Measurements from ENCODE around the gene SAMHD1.
"Not testable (repeated sequence)": the region's sequence is repeated elsewhere in the genome, so short reads cannot be mapped to it uniquely, and the experiment has no call there.

SAMHD1 gene

GRCh38 chr20:36906086-36906485 lies 45.4 kb downstream of the SAMHD1 start:
- H3K4me1 ChIP-seq (ENCODE audit: control insufficient read depth in 1 of 2, insufficient read depth in 2 of 2, low read length in 2 of 2); H3K27ac ChIP-seq (ENCODE audit: low read length); H3K4me3 ChIP-seq (ENCODE audit: low read depth in 1 of 2, low read length in 2 of 2); H3K27me3 ChIP-seq (ENCODE audit: low read depth, low read length); H3K9me3 ChIP-seq (ENCODE audit: control insufficient read depth in 1 of 2, low read length in 2 of 2): not testable (repeated sequence)
- peaks cover 30 to 52% of the 10 kb centered on the region in 2 donors for H3K36me3 ChIP-seq (ENCODE audit: control insufficient read depth in 1 of 2, insufficient read depth in 2 of 2, low read length in 2 of 2)

- H3K27me3 ChIP-seq (ENCODE audit: low read depth, low read length); H3K4me1 ChIP-seq (ENCODE audit: control insufficient read depth in 1 of 2, insufficient read depth in 2 of 2, low read length in 2 of 2); H3K9me3 ChIP-seq (ENCODE audit: control insufficient read depth in 1 of 2, low read length in 2 of 2); H3K4me3 ChIP-seq (ENCODE audit: low read depth in 1 of 2, low read length in 2 of 2); H3K27ac ChIP-seq (ENCODE audit: low read length): not testable (repeated sequence)
- H3K36me3 ChIP-seq (ENCODE audit: control insufficient read depth in 1 of 2, insufficient read depth in 2 of 2, low read length in 2 of 2), result peaks cover 30 to 53% of the 10 kb centered on the region in 2 donors
These were observed 45.9 kb downstream of the SAMHD1 start for GRCh38 chr20:36905566-36905965.

- Histone ChIP-seq H3K36me3 (ENCODE audit: control insufficient read depth in 1 of 2, insufficient read depth in 2 of 2, low read length in 2 of 2) (peaks cover 30 to 53% of the 10 kb centered on the region in 2 donors), H3K27me3 (ENCODE audit: low read depth, low read length) (no peaks in the 10 kb centered on the region), H3K4me1 (ENCODE audit: control insufficient read depth in 1 of 2, insufficient read depth in 2 of 2, low read length in 2 of 2) (no peaks in the 10 kb centered on the region), H3K9me3 (ENCODE audit: control insufficient read depth in 1 of 2, low read length in 2 of 2) (no peaks in the 10 kb centered on the region), H3K27ac (ENCODE audit: low read length) (no peak overlapping the region), H3K4me3 (ENCODE audit: low read depth in 1 of 2, low read length in 2 of 2) (no peak overlapping the region)
These were observed 46.8 kb downstream of the SAMHD1 start for GRCh38 chr20:36904690-36905089.

- peaks cover 73 to 74% of the 10 kb centered on the region in 2 donors for H3K36me3 ChIP-seq (ENCODE audit: control insufficient read depth in 1 of 2, insufficient read depth in 2 of 2, low read length in 2 of 2)
- H3K9me3 ChIP-seq (ENCODE audit: control insufficient read depth in 1 of 2, low read length in 2 of 2), result no peaks in the 10 kb centered on the region
- H3K4me1 ChIP-seq (ENCODE audit: control insufficient read depth in 1 of 2, insufficient read depth in 2 of 2, low read length in 2 of 2), result no peaks in the 10 kb centered on the region
These were observed 56.5 kb downstream of the SAMHD1 start for GRCh38 chr20:36895036-36895435.

GRCh38 chr20:36893801-36894200 lies 57.7 kb downstream of the SAMHD1 start:
- Histone ChIP-seq H3K36me3 (ENCODE audit: control insufficient read depth in 1 of 2, insufficient read depth in 2 of 2, low read length in 2 of 2) (peaks cover 70 to 74% of the 10 kb centered on the region in 2 donors), H3K4me1 (ENCODE audit: control insufficient read depth in 1 of 2, insufficient read depth in 2 of 2, low read length in 2 of 2) (no peaks in the 10 kb centered on the region), H3K27me3 (ENCODE audit: low read depth, low read length) (no peaks in the 10 kb centered on the region)

More at GRCh38 chr20:36895036-36895435, 56.5 kb downstream of the SAMHD1 start:
- H3K27me3 ChIP-seq (ENCODE audit: low read depth, low read length), result no peaks in the 10 kb centered on the region
- no peak overlapping the region for H3K4me3 ChIP-seq (ENCODE audit: low read depth in 1 of 2, low read length in 2 of 2)
- H3K27ac ChIP-seq (ENCODE audit: low read length), result no peak overlapping the region

GRCh38 chr20:36891211-36891610 lies 60.3 kb downstream of the SAMHD1 start:
- H3K4me3 ChIP-seq (ENCODE audit: low read depth in 1 of 2, low read length in 2 of 2), result no peak overlapping the region
- H3K36me3 ChIP-seq (ENCODE audit: control insufficient read depth in 1 of 2, insufficient read depth in 2 of 2, low read length in 2 of 2), result peaks cover 51 to 54% of the 10 kb centered on the region in 2 donors
- no peaks in the 10 kb centered on the region for H3K27me3 ChIP-seq (ENCODE audit: low read depth, low read length)
- no peaks in the 10 kb centered on the region for H3K9me3 ChIP-seq (ENCODE audit: control insufficient read depth in 1 of 2, low read length in 2 of 2)
- H3K27ac ChIP-seq (ENCODE audit: low read length), result no peak overlapping the region
- peaks cover 0 to 7% of the 10 kb centered on the region in 2 donors for H3K4me1 ChIP-seq (ENCODE audit: control insufficient read depth in 1 of 2, insufficient read depth in 2 of 2, low read length in 2 of 2)

More at GRCh38 chr20:36893801-36894200, 57.7 kb downstream of the SAMHD1 start:
- H3K4me3 ChIP-seq (ENCODE audit: low read depth in 1 of 2, low read length in 2 of 2), result no peak overlapping the region
- no peak overlapping the region for H3K27ac ChIP-seq (ENCODE audit: low read length)
- H3K9me3 ChIP-seq (ENCODE audit: control insufficient read depth in 1 of 2, low read length in 2 of 2), result no peaks in the 10 kb centered on the region

- Histone ChIP-seq H3K9me3 (ENCODE audit: control insufficient read depth in 1 of 2, low read length in 2 of 2) (no peaks in the 10 kb centered on the region), H3K36me3 (ENCODE audit: control insufficient read depth in 1 of 2, insufficient read depth in 2 of 2, low read length in 2 of 2) (peaks cover 45 to 51% of the 10 kb centered on the region in 2 donors), H3K4me3 (ENCODE audit: low read depth in 1 of 2, low read length in 2 of 2) (no peak overlapping the region), H3K27me3 (ENCODE audit: low read depth, low read length) (no peaks in the 10 kb centered on the region), H3K4me1 (ENCODE audit: control insufficient read depth in 1 of 2, insufficient read depth in 2 of 2, low read length in 2 of 2) (peaks cover 0 to 7% of the 10 kb centered on the region in 2 donors), H3K27ac (ENCODE audit: low read length) (no peak overlapping the region)
These were observed 60.9 kb downstream of the SAMHD1 start for GRCh38 chr20:36890586-36890985.

- Histone ChIP-seq H3K4me1 (ENCODE audit: control insufficient read depth in 1 of 2, insufficient read depth in 2 of 2, low read length in 2 of 2) (peaks cover 0 to 7% of the 10 kb centered on the region in 2 donors), H3K9me3 (ENCODE audit: control insufficient read depth in 1 of 2, low read length in 2 of 2) (no peaks in the 10 kb centered on the region), H3K27me3 (ENCODE audit: low read depth, low read length) (no peaks in the 10 kb centered on the region), H3K4me3 (ENCODE audit: low read depth in 1 of 2, low read length in 2 of 2) (no peak overlapping the region), H3K36me3 (ENCODE audit: control insufficient read depth in 1 of 2, insufficient read depth in 2 of 2, low read length in 2 of 2) (peaks cover 36 to 38% of the 10 kb centered on the region in 2 donors), H3K27ac (ENCODE audit: low read length) (no peak overlapping the region)
These were observed 62.5 kb downstream of the SAMHD1 start for GRCh38 chr20:36888880-36889516.

GRCh38 chr20:36887752-36888090 lies 63.8 kb downstream of the SAMHD1 start:
- H3K4me3 ChIP-seq (ENCODE audit: low read depth in 1 of 2, low read length in 2 of 2), result no peak overlapping the region
- no peaks in the 10 kb centered on the region for H3K27me3 ChIP-seq (ENCODE audit: low read depth, low read length)
- H3K36me3 ChIP-seq (ENCODE audit: control insufficient read depth in 1 of 2, insufficient read depth in 2 of 2, low read length in 2 of 2), result peaks cover 25% of the 10 kb centered on the region in 2 donors
- H3K4me1 ChIP-seq (ENCODE audit: control insufficient read depth in 1 of 2, insufficient read depth in 2 of 2, low read length in 2 of 2), result peaks cover 0 to 7% of the 10 kb centered on the region in 2 donors
- H3K9me3 ChIP-seq (ENCODE audit: control insufficient read depth in 1 of 2, low read length in 2 of 2), result no peaks in the 10 kb centered on the region
- H3K27ac ChIP-seq (ENCODE audit: low read length), result no peak overlapping the region

- no peak overlapping the region for H3K27ac ChIP-seq (ENCODE audit: low read length)
- peaks cover 0 to 7% of the 10 kb centered on the region in 2 donors for H3K4me1 ChIP-seq (ENCODE audit: control insufficient read depth in 1 of 2, insufficient read depth in 2 of 2, low read length in 2 of 2)
- H3K27me3 ChIP-seq (ENCODE audit: low read depth, low read length), result no peaks in the 10 kb centered on the region
- H3K9me3 ChIP-seq (ENCODE audit: control insufficient read depth in 1 of 2, low read length in 2 of 2), result no peaks in the 10 kb centered on the region
- no peak overlapping the region for H3K4me3 ChIP-seq (ENCODE audit: low read depth in 1 of 2, low read length in 2 of 2)
- peaks cover 19 to 20% of the 10 kb centered on the region in 2 donors for H3K36me3 ChIP-seq (ENCODE audit: control insufficient read depth in 1 of 2, insufficient read depth in 2 of 2, low read length in 2 of 2)
These were observed 64.4 kb downstream of the SAMHD1 start for GRCh38 chr20:36886859-36887751.

- no peak overlapping the region for H3K27ac ChIP-seq (ENCODE audit: low read length)
- peaks cover 0 to 7% of the 10 kb centered on the region in 2 donors for H3K4me1 ChIP-seq (ENCODE audit: control insufficient read depth in 1 of 2, insufficient read depth in 2 of 2, low read length in 2 of 2)
- peaks cover 4 to 7% of the 10 kb centered on the region in 2 donors for H3K36me3 ChIP-seq (ENCODE audit: control insufficient read depth in 1 of 2, insufficient read depth in 2 of 2, low read length in 2 of 2)
- H3K27me3 ChIP-seq (ENCODE audit: low read depth, low read length), result no peaks in the 10 kb centered on the region
- H3K4me3 ChIP-seq (ENCODE audit: low read depth in 1 of 2, low read length in 2 of 2), result no peak overlapping the region
- H3K9me3 ChIP-seq (ENCODE audit: control insufficient read depth in 1 of 2, low read length in 2 of 2), result no peaks in the 10 kb centered on the region
These were observed 66.2 kb downstream of the SAMHD1 start for GRCh38 chr20:36885356-36885755.
